ENCODE data around the gene IFNL3.
"Not testable (repeated sequence)": the region's sequence is repeated elsewhere in the genome, so short reads cannot be mapped to it uniquely, and the experiment has no call there.

IFNL3 gene

GRCh38 chr19:39240421-39240820 is 4.4 kb downstream of the IFNL3 start:
- H3K4me1 ChIP-seq (ENCODE audit: control insufficient read depth in 2 of 2, insufficient read depth in 2 of 2, low read length in 2 of 2) = peaks cover 0 to 2% of the 10 kb centered on the region in 2 donors
- no peaks in the 10 kb centered on the region for H3K36me3 ChIP-seq (ENCODE audit: control insufficient read depth in 2 of 2, insufficient read depth in 2 of 2, low read length in 2 of 2)
- H3K9ac ChIP-seq (ENCODE audit: low read depth in 1 of 2, low read length in 2 of 2) = no peak overlapping the region
- H3K4me3 ChIP-seq (ENCODE audit: low read length in 2 of 2) = no peak overlapping the region
- H3K27ac ChIP-seq (ENCODE audit: low read depth in 2 of 2, low read length in 2 of 2) = no peak overlapping the region
- no peaks in the 10 kb centered on the region for H3K9me3 ChIP-seq (ENCODE audit: control insufficient read depth in 2 of 2, low read length in 2 of 2)
- H3K27me3 ChIP-seq (ENCODE audit: control insufficient read depth in 2 of 2, insufficient read depth in 2 of 2, low read length in 2 of 2) = no peaks in the 10 kb centered on the region

DNA sequence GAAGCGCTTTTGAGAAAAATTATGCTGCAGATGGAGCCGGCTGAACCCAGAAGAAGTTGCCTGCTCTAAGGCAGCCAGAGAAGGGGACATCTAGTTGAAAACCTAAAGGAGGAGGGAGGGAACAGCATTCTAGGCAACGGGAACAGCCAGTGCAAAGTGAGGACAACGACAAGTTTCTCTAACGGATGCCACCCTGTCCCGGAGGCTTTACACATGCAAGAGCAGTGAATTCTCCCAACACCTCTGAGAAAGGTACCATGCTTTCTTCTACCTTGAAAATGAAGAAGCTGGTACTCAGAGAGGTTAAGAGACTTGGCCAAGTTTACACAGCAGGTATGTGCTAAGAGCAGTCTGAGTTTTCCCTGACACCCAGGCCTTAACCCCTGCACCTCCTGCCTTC is 5.9 kb downstream of the IFNL3 start:
- Histone ChIP-seq H3K27ac (ENCODE audit: low read depth in 2 of 2, low read length in 2 of 2) (no peak overlapping the region), H3K4me1 (ENCODE audit: control insufficient read depth in 2 of 2, insufficient read depth in 2 of 2, low read length in 2 of 2) (peaks cover 0 to 2% of the 10 kb centered on the region in 2 donors), H3K36me3 (ENCODE audit: control insufficient read depth in 2 of 2, insufficient read depth in 2 of 2, low read length in 2 of 2) (no peaks in the 10 kb centered on the region), H3K9me3 (ENCODE audit: control insufficient read depth in 2 of 2, low read length in 2 of 2) (no peaks in the 10 kb centered on the region), H3K27me3 (ENCODE audit: control insufficient read depth in 2 of 2, insufficient read depth in 2 of 2, low read length in 2 of 2) (no peaks in the 10 kb centered on the region), H3K4me3 (ENCODE audit: low read length in 2 of 2) (no peak overlapping the region), H3K9ac (ENCODE audit: low read depth in 1 of 2, low read length in 2 of 2) (no peak overlapping the region)

GRCh38 chr19:39238209-39238608 is 6.6 kb downstream of the IFNL3 start:
- H3K4me1 ChIP-seq (ENCODE audit: control insufficient read depth in 2 of 2, insufficient read depth in 2 of 2, low read length in 2 of 2) = peaks cover 0 to 2% of the 10 kb centered on the region in 2 donors
- no peaks in the 10 kb centered on the region for H3K27me3 ChIP-seq (ENCODE audit: control insufficient read depth in 2 of 2, insufficient read depth in 2 of 2, low read length in 2 of 2)
- no peak overlapping the region for H3K27ac ChIP-seq (ENCODE audit: low read depth in 2 of 2, low read length in 2 of 2)
- H3K9ac ChIP-seq (ENCODE audit: low read depth in 1 of 2, low read length in 2 of 2) = no peak overlapping the region
- no peaks in the 10 kb centered on the region for H3K9me3 ChIP-seq (ENCODE audit: control insufficient read depth in 2 of 2, low read length in 2 of 2)
- no peak overlapping the region for H3K4me3 ChIP-seq (ENCODE audit: low read length in 2 of 2)
- no peaks in the 10 kb centered on the region for H3K36me3 ChIP-seq (ENCODE audit: control insufficient read depth in 2 of 2, insufficient read depth in 2 of 2, low read length in 2 of 2)

DNA sequence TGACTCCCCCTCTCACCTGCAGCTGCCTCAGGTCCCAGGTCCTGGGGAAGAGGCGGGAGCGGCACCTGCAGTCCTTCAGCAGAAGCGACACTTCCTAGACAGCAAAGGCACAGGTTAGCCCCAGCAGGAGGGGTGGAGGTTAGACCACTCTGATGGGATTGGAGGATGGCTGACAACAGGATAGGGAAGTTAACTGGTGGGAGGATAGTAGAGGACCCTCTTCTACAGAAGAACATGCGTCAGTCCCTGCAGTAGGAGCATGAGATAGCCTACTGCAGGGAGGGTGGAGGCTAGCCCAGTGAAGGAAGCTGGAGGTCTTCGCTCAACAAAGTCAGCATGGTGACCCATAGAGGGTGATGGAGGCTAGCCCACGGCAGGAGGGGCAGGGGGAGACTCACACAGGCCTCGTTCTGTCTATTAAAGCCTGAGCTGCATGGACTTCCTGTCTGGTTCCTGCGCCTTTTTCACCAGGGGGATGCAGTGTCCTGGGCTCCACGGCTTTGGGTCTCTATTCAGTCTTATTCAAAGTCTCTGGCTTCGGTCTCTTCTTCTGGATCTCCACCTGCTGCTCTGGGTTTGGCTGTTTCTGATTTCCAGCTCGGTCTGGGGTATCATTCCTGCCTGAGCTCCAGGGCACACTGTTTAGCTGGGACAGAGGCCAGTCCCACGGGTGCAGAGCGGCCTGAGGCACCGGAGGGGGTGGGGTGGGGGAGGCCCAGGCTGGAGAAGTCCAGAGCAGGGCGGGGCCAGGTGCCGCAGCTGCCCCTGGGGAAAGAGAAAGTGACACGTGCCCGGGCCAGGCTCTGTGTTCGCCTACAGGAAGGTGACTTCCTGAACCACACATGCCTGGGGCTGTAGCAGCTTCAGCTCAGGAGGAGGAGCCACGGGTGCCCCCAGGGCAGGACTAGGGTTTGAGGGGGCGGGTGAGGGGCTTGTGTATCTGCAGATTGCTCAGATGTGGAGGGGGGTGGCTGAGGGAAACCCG is 7.3 kb downstream of the IFNL3 start:
- Histone ChIP-seq H3K36me3 (ENCODE audit: control insufficient read depth in 2 of 2, insufficient read depth in 2 of 2, low read length in 2 of 2) (no peaks in the 10 kb centered on the region), H3K4me3 (ENCODE audit: low read length in 2 of 2) (no peak overlapping the region), H3K27ac (ENCODE audit: low read depth in 2 of 2, low read length in 2 of 2) (no peak overlapping the region)

DNA sequence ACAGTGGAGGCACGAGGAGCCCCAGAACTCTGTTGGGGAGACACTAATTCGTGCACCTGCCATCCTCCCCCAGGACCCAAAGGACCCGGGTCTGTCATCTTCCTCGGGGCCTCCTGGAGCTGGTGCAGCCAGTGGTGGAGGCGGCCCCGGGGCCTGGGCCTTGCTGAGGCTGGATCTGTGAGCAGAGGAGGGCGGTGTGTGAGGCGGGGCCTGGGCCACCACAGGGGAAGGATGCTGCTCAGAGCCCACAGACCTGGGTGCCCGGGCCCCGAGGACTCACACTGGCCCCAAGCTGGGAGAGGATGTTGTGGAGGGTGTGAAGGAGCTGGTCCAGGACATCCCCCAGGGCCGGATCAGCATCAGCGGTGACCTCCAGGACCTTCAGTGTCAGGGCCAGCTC is 8.3 kb downstream of the IFNL3 start:
- no peaks in the 10 kb centered on the region for H3K9me3 ChIP-seq (ENCODE audit: control insufficient read depth in 2 of 2, low read length in 2 of 2)
- H3K27ac ChIP-seq (ENCODE audit: low read depth in 2 of 2, low read length in 2 of 2) = no peak overlapping the region
- no peaks in the 10 kb centered on the region for H3K27me3 ChIP-seq (ENCODE audit: control insufficient read depth in 2 of 2, insufficient read depth in 2 of 2, low read length in 2 of 2)
- H3K4me3 ChIP-seq (ENCODE audit: low read length in 2 of 2) = no peak overlapping the region
- H3K4me1 ChIP-seq (ENCODE audit: control insufficient read depth in 2 of 2, insufficient read depth in 2 of 2, low read length in 2 of 2) = peaks cover 0 to 2% of the 10 kb centered on the region in 2 donors
- no peaks in the 10 kb centered on the region for H3K36me3 ChIP-seq (ENCODE audit: control insufficient read depth in 2 of 2, insufficient read depth in 2 of 2, low read length in 2 of 2)
- no peak overlapping the region for H3K9ac ChIP-seq (ENCODE audit: low read depth in 1 of 2, low read length in 2 of 2)

More for the DNA sequence above, 7.3 kb downstream of the IFNL3 start:
- Histone ChIP-seq H3K4me1 (ENCODE audit: control insufficient read depth in 2 of 2, insufficient read depth in 2 of 2, low read length in 2 of 2) (peaks cover 0 to 2% of the 10 kb centered on the region in 2 donors), H3K27me3 (ENCODE audit: control insufficient read depth in 2 of 2, insufficient read depth in 2 of 2, low read length in 2 of 2) (no peaks in the 10 kb centered on the region), H3K9me3 (ENCODE audit: control insufficient read depth in 2 of 2, low read length in 2 of 2) (no peaks in the 10 kb centered on the region), H3K9ac (ENCODE audit: low read depth in 1 of 2, low read length in 2 of 2) (no peak overlapping the region)

- H3K27ac ChIP-seq (ENCODE audit: low read depth in 2 of 2, low read length in 2 of 2) = no peak overlapping the region
- H3K36me3 ChIP-seq (ENCODE audit: control insufficient read depth in 2 of 2, insufficient read depth in 2 of 2, low read length in 2 of 2) = no peaks in the 10 kb centered on the region
- no peaks in the 10 kb centered on the region for H3K9me3 ChIP-seq (ENCODE audit: control insufficient read depth in 2 of 2, low read length in 2 of 2)
- no peaks in the 10 kb centered on the region for H3K27me3 ChIP-seq (ENCODE audit: control insufficient read depth in 2 of 2, insufficient read depth in 2 of 2, low read length in 2 of 2)
- no peak overlapping the region for H3K4me3 ChIP-seq (ENCODE audit: low read length in 2 of 2)
- no peak overlapping the region for H3K9ac ChIP-seq (ENCODE audit: low read depth in 1 of 2, low read length in 2 of 2)
- no peaks in the 10 kb centered on the region for H3K4me1 ChIP-seq (ENCODE audit: control insufficient read depth in 2 of 2, insufficient read depth in 2 of 2, low read length in 2 of 2)
Observed at GRCh38 chr19:39232708-39233107, 12.1 kb downstream of the IFNL3 start.

DNA sequence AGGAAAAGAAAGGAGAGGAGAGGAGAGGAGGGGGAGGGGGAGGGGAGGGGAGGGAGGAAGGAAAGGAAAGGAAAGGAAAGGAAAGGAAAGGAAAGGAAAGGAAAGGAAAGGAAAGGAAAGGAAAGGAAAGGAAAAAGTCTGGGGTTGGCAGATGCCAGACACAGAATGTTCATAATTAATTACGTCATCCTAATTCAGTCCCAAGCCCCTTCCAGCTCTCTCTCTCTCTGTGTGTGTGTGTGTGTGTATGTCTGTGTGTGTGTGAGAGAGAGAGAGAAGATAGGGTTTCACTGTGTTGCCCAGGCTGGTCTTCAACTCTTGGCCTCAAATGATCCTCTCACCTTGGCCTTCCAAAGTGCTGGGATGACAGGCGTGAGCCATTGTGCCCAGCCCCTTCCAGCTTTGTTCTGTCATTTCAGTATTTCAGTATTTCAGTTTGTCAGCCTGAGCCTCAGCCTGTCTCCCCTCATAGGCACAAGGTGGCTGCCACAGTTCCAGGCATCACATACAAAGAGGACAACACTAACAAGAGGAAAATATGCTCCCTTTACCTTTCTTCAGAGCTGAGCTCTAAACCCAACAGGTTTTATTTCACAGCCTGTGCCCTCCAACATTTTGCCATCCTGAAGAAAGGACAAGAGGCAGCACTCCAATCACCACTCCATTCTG is 14.6 kb downstream of the IFNL3 start:
- Histone ChIP-seq H3K9ac (ENCODE audit: low read depth in 1 of 2, low read length in 2 of 2) (no peak overlapping the region), H3K4me1 (ENCODE audit: control insufficient read depth in 2 of 2, insufficient read depth in 2 of 2, low read length in 2 of 2) (no peaks in the 10 kb centered on the region), H3K4me3 (ENCODE audit: low read length in 2 of 2) (no peak overlapping the region), H3K27me3 (ENCODE audit: control insufficient read depth in 2 of 2, insufficient read depth in 2 of 2, low read length in 2 of 2) (no peaks in the 10 kb centered on the region), H3K36me3 (ENCODE audit: control insufficient read depth in 2 of 2, insufficient read depth in 2 of 2, low read length in 2 of 2) (no peaks in the 10 kb centered on the region), H3K9me3 (ENCODE audit: control insufficient read depth in 2 of 2, low read length in 2 of 2) (no peaks in the 10 kb centered on the region), H3K27ac (ENCODE audit: low read depth in 2 of 2, low read length in 2 of 2) (no peak overlapping the region)

DNA sequence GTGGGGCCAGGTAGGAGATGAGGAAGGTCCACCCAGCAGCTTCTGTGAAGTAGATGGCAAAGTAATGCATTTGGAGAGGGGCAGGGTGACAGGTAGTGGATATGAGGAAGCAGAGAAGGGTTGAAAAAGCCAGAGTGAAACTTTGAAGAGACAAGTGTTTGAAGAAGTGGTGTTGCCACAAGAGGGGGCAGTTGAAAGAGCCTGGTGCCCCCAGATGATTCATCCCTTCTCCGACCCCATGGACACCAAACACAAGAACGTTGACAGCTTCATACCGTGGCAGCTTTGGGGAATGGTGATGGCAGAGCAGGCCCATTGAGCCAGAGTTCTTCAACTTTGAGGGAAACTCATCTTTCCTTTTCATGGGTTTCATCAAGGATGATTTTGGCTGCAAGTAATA is 19.9 kb downstream of the IFNL3 start:
- Histone ChIP-seq H3K27ac (ENCODE audit: low read depth in 2 of 2, low read length in 2 of 2) (no peak overlapping the region), H3K4me1 (ENCODE audit: control insufficient read depth in 2 of 2, insufficient read depth in 2 of 2, low read length in 2 of 2) (no peaks in the 10 kb centered on the region), H3K4me3 (ENCODE audit: low read length in 2 of 2) (no peak overlapping the region), H3K9ac (ENCODE audit: low read depth in 1 of 2, low read length in 2 of 2) (no peak overlapping the region), H3K9me3 (ENCODE audit: control insufficient read depth in 2 of 2, low read length in 2 of 2) (no peaks in the 10 kb centered on the region), H3K36me3 (ENCODE audit: control insufficient read depth in 2 of 2, insufficient read depth in 2 of 2, low read length in 2 of 2) (no peaks in the 10 kb centered on the region), H3K27me3 (ENCODE audit: control insufficient read depth in 2 of 2, insufficient read depth in 2 of 2, low read length in 2 of 2) (no peaks in the 10 kb centered on the region)

DNA sequence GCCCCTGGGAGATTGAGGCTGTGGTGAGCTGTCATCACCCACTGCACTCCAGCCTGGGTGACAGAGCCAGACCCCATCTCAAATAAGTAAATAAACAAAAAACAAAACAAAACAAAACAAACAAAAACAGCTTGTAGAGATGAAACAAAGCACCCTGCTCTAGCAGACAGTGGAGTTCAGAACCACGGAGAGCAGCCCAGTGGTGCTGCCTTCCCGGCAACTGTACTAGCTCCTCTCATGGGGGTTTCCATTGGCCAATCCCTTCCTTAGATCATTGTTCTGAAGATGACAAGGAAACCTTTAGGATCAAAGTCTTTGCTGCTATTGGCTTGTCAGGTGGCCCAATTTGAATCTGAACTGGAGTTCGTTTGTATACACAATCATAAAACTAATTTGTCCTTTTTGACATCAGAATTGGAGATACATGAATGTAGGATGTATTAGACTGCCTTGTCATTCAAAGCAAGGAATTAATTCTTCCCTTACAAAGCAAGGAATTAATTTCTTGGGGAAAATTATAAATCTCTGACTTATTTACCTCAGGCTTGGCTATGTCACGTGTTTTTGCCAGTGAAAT is 21.0 kb downstream of the IFNL3 start:
- Histone ChIP-seq H3K27me3 (ENCODE audit: control insufficient read depth in 2 of 2, insufficient read depth in 2 of 2, low read length in 2 of 2) (no peaks in the 10 kb centered on the region), H3K4me3 (ENCODE audit: low read length in 2 of 2) (no peak overlapping the region)

GRCh38 chr19:39219108-39219507 is 25.7 kb downstream of the IFNL3 start:
- not testable (repeated sequence) for H3K4me3 ChIP-seq (ENCODE audit: low read length in 2 of 2); H3K27ac ChIP-seq (ENCODE audit: low read depth in 2 of 2, low read length in 2 of 2); H3K9me3 ChIP-seq (ENCODE audit: control insufficient read depth in 2 of 2, low read length in 2 of 2); H3K36me3 ChIP-seq (ENCODE audit: control insufficient read depth in 2 of 2, insufficient read depth in 2 of 2, low read length in 2 of 2); H3K4me1 ChIP-seq (ENCODE audit: control insufficient read depth in 2 of 2, insufficient read depth in 2 of 2, low read length in 2 of 2); H3K27me3 ChIP-seq (ENCODE audit: control insufficient read depth in 2 of 2, insufficient read depth in 2 of 2, low read length in 2 of 2); H3K9ac ChIP-seq (ENCODE audit: low read depth in 1 of 2, low read length in 2 of 2)

More for the DNA sequence above, 21.0 kb downstream of the IFNL3 start:
- Histone ChIP-seq H3K27ac (ENCODE audit: low read depth in 2 of 2, low read length in 2 of 2) (no peak overlapping the region), H3K9ac (ENCODE audit: low read depth in 1 of 2, low read length in 2 of 2) (no peak overlapping the region), H3K36me3 (ENCODE audit: control insufficient read depth in 2 of 2, insufficient read depth in 2 of 2, low read length in 2 of 2) (no peaks in the 10 kb centered on the region), H3K9me3 (ENCODE audit: control insufficient read depth in 2 of 2, low read length in 2 of 2) (no peaks in the 10 kb centered on the region), H3K4me1 (ENCODE audit: control insufficient read depth in 2 of 2, insufficient read depth in 2 of 2, low read length in 2 of 2) (no peaks in the 10 kb centered on the region)

Data from mucosa of rectum (tissue), 2 donors.